Measurements from ENCODE around the gene NRXN3.

The NRXN3 gene

GRCh38 chr14:79411403-79412174 is 1241.4 kb downstream of the NRXN3 start:
- no peak overlapping the region for H3K4me3 ChIP-seq (ENCODE audit: low read depth, low read length)
- no peak for DNase-seq (ENCODE audit: low read depth)
- TF ChIP-seq, protein P1, sequence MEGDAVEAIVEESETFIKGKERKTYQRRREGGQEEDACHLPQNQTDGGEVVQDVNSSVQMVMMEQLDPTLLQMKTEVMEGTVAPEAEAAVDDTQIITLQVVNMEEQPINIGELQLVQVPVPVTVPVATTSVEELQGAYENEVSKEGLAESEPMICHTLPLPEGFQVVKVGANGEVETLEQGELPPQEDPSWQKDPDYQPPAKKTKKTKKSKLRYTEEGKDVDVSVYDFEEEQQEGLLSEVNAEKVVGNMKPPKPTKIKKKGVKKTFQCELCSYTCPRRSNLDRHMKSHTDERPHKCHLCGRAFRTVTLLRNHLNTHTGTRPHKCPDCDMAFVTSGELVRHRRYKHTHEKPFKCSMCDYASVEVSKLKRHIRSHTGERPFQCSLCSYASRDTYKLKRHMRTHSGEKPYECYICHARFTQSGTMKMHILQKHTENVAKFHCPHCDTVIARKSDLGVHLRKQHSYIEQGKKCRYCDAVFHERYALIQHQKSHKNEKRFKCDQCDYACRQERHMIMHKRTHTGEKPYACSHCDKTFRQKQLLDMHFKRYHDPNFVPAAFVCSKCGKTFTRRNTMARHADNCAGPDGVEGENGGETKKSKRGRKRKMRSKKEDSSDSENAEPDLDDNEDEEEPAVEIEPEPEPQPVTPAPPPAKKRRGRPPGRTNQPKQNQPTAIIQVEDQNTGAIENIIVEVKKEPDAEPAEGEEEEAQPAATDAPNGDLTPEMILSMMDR (IDR thresholded peaks at IDR 0.05; ENCODE audit: insufficient read depth, low read depth, low read length, missing control alignments), result no peak

DNA sequence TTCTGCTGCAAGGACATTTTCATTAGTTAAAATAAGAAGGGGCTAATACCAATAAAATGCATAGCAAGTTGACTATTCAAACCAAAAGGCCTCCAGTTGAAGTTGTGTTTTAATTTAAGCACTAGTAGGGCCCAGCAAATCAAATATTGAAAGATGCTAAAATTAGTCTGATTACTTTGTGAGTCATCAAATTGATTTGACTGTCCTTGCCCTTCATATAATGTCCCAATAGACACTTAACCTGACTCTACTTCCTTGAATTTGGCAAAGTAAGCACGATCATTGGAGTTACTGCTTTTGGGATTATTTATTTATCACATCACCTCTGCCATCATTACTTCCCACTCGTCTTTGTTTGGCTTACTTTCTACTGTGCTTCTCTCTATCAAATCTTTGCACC is 1242.6 kb downstream of the NRXN3 start:
- no peak overlapping the region for H3K4me3 ChIP-seq (ENCODE audit: low read depth, low read length)
- TF ChIP-seq, protein P1 (IDR thresholded peaks at IDR 0.05; ENCODE audit: insufficient read depth, low read depth, low read length, missing control alignments), result no peak
- no peak for DNase-seq (ENCODE audit: low read depth)

DNA sequence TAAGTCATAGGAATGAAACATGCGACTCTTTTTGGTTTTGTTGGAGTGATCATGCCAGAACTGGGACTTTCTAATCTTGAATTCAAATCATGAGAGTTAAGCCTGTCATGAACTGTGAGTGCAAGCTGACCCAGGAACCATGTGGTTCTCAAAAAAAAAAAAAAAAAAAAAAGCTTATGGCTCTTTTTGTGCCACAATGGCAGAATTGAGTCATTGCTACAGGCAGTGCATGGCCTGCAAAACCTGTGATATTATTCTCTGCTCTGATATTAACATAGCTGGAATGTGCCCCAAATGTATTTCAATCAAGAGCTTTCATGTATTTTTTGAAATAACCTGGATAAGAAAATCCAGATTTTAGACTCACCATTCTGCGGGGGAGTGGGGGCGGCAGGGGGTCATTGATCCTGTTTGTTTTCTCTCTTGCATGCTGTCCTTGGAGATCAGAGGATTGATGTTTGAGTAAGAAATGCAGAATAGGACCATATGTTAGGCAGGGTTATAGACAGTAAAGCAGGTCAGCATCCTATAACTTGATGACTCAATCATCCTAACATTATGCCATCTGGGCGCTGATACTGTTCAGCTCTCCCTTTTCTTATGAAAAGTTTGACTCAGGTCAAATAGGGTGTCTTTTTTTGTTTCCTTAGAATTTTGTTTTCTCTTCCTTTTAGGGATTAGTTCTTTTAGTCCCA is 1243.7 kb downstream of the NRXN3 start:
- TF ChIP-seq, protein P1 (IDR thresholded peaks at IDR 0.05; ENCODE audit: insufficient read depth, low read depth, low read length, missing control alignments), result no peak
- no peak overlapping the region for H3K4me3 ChIP-seq (ENCODE audit: low read depth, low read length)
- DNase-seq (ENCODE audit: low read depth), result no peak

- TF ChIP-seq, protein P1 (IDR thresholded peaks at IDR 0.05; ENCODE audit: insufficient read depth, low read depth, low read length, missing control alignments), result no peak
These were observed 1245.6 kb downstream of the NRXN3 start for GRCh38 chr14:79415726-79416125.

DNA sequence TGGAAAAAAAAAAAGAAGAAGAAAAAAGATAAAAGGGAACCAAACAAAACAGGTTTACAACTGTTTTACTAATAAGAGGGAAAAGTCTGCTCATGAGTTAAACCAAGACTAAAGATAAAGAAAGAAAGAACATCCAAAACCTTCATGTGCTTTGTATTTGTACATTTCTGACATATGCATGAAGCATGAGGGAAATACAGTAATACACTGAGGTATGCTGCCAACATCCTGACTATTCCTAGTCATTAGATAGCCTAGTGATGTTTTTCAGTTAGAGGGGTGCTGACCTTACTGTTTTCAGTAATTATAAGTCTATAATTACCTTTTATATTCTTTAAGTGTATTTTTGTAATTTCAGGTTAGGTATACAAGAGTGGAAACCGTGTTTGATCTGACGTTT is 1247.8 kb downstream of the NRXN3 start:
- TF ChIP-seq, protein P1 (IDR thresholded peaks at IDR 0.05; ENCODE audit: insufficient read depth, low read depth, low read length, missing control alignments), result no peak
- DNase-seq (ENCODE audit: low read depth), result no peak
- H3K4me3 ChIP-seq (ENCODE audit: low read depth, low read length), result no peak overlapping the region

More at GRCh38 chr14:79415726-79416125, 1245.6 kb downstream of the NRXN3 start:
- no peak overlapping the region for H3K4me3 ChIP-seq (ENCODE audit: low read depth, low read length)
- DNase-seq (ENCODE audit: low read depth), result no peak

- no peak overlapping the region for H3K4me3 ChIP-seq (ENCODE audit: low read depth, low read length)
- TF ChIP-seq, protein P1 (IDR thresholded peaks at IDR 0.05; ENCODE audit: insufficient read depth, low read depth, low read length, missing control alignments), result no peak
- DNase-seq (ENCODE audit: low read depth), result no peak
These were observed 1248.7 kb downstream of the NRXN3 start for GRCh38 chr14:79418649-79419415.
